Pancreas (tissue), 10 donors: Measurements from ENCODE around the gene PLCB2. TPM values are rescaled to one million over a fixed set of nuclear protein-coding genes. Genes with fewer than 3 reads are reported as not detected.

Source experiments
- ATAC-seq, 4 donors: fragments of 200-7000 bp; cut with Tn5 transposase; one replicate each; pipeline versions ENCODE4 v1.8.0 to v1.9.1; 2020; ENCODE audit warnings: mild to moderate bottlenecking in 4 of 4, moderate library complexity in 4 of 4
- DNase-seq, 6 donors: peaks; one replicate each; pipeline ENCODE4 v3.0.0-alpha.2; 2020
- FAIRE-seq: peaks from 2 replicates; lab custom pipeline; 2012; peaks lifted over from hg19 to GRCh38; lab: Jason Lieb, UNC
- H3K27ac ChIP-seq, 4 donors: fragments of 200-600 bp; sonication (generic); 1 replicate in 3 of 4; 2 replicates in 1 of 4; pipeline versions ENCODE4 v1.5.0 to v1.8.0; 2020
- H3K27me3 ChIP-seq, 4 donors: fragments of 200-600 bp; one replicate each; pipeline ENCODE4 v1.8.0; 2021
- H3K36me3 ChIP-seq, 3 donors: fragments of 200-600 bp; sonication (generic) in 1 of 3; one replicate each; pipeline versions ENCODE4 v1.5.0 to v1.8.0; 2020 to 2021
- H3K4me1 ChIP-seq, 3 donors: fragments of 200-600 bp; one replicate each; pipeline ENCODE4 v1.8.0; 2021
- H3K4me3 ChIP-seq, 4 donors: fragments of 200-600 bp; sonication (generic) in 2 of 4; one replicate each; pipeline versions ENCODE4 v1.5.0 to v1.8.0; 2020 to 2021
- H3K9me3 ChIP-seq, 4 donors: fragments of 200-600 bp; one replicate each; pipeline ENCODE4 v1.8.0; 2021
- WGBS, 2 donors: extraction: QIAGEN DNeasy Blood & Tissue Kit; methylation state at CpG; one replicate each; pipeline ENCODE4 v1.1.7; 2013; 5-methylcytosine and 5-hydroxymethylcytosine counted together
- intact Hi-C, 3 donors: fragments of 100-400 bp; cut with DNase I; formaldehyde crosslinking; loops; one replicate each; pipeline versions ENCODE4 v1.11.1 to v1.14.2; 2022
- polyA plus RNA-seq, 2 donors: library from polyadenylated mRNA; stranded (reverse); fragments of 200-250 nt; gene quantifications; one replicate each; pipeline ENCODE4 v1.2.3, GENCODE V29; 2013
- total RNA-seq, 6 donors: library from RNA; stranded (reverse); fragmentation: NEBNext Ultra II Directional in 4 of 6; extraction: Animal tissue kit (Norgen Biotek cat#: 25700) in 4 of 6; gene quantifications; one replicate each; pipeline versions ENCODE4 v1.2.1 to v1.2.4, GENCODE V29; 2021 to 2023
- TF ChIP-seq, protein P1 (sequence below), 4 donors: fragments of 200-600 bp; sonication (generic) in 3 of 4; IDR thresholded peaks; one replicate each; pipeline versions ENCODE4 v1.5.0 to v1.8.0; 2021; ENCODE audit warnings: antibody characterized with exemption in 4 of 4
- donor health status: healthy with polysubstance abuse.
- donor health status: DM: no; HTN: no; CAD: no; lungs with moderate emphysema.
- donor health status: DM: no; HTN: no; CAD: no.
- donor health status: control.
- donor health status: control.
- donor health status: Bipolar disorder and iron deficiency.
- donor health status: DM: yes; HTN: yes; CAD: no.
- donor health status: DM: no; HTN: no; CAD: no.
- donor health status: DM: no; HTN: no; CAD: no.
- donor health status: DM: yes; HTN: yes; CAD: no.

PLCB2 gene
- total and polyA plus RNA-seq, 8 donors = 0.94 to 23.5 (median 5.7) TPM

- no peak for DNase-seq
- TF ChIP-seq, protein P1, sequence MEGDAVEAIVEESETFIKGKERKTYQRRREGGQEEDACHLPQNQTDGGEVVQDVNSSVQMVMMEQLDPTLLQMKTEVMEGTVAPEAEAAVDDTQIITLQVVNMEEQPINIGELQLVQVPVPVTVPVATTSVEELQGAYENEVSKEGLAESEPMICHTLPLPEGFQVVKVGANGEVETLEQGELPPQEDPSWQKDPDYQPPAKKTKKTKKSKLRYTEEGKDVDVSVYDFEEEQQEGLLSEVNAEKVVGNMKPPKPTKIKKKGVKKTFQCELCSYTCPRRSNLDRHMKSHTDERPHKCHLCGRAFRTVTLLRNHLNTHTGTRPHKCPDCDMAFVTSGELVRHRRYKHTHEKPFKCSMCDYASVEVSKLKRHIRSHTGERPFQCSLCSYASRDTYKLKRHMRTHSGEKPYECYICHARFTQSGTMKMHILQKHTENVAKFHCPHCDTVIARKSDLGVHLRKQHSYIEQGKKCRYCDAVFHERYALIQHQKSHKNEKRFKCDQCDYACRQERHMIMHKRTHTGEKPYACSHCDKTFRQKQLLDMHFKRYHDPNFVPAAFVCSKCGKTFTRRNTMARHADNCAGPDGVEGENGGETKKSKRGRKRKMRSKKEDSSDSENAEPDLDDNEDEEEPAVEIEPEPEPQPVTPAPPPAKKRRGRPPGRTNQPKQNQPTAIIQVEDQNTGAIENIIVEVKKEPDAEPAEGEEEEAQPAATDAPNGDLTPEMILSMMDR (IDR thresholded peaks at IDR 0.05) = no peak
- Histone ChIP-seq H3K4me3 (no peak overlapping the region), H3K36me3 (no peaks in the 10 kb centered on the region), H3K9me3 (no peaks in the 10 kb centered on the region), H3K27ac (no peak overlapping the region), H3K27me3 (no peaks in the 10 kb centered on the region), H3K4me1 (peaks cover 8 to 12% (median 12%) of the 10 kb centered on the region in 3 donors)
- intact Hi-C loops = no loop called here
- WGBS, 2 donors = 93 to 94% methylated on average over 1 of the region's 1 CpG
- no peak for ATAC-seq
- no peak for FAIRE-seq
These were observed 12.7 kb upstream of the PLCB2 start for GRCh38 chr15:40320409-40320808.

GRCh38 chr15:40317580-40317979, 9.8 kb upstream of the PLCB2 start:
- intact Hi-C loops = no loop called here
- no peak overlapping the region for H3K4me3 ChIP-seq
- no peaks in the 10 kb centered on the region for H3K27me3 ChIP-seq
- DNase-seq (no peak), ATAC-seq (no peak), FAIRE-seq (no peak)
- 73 to 89% methylated on average over 4 of the region's 4 CpGs for WGBS, 2 donors
- TF ChIP-seq, protein P1 (IDR thresholded peaks at IDR 0.05) = no peak
- no peak overlapping the region for H3K27ac ChIP-seq
- H3K4me1 ChIP-seq = peaks cover 0 to 19% (median 8%) of the 10 kb centered on the region in 3 donors
- H3K36me3 ChIP-seq = no peaks in the 10 kb centered on the region
- no peaks in the 10 kb centered on the region for H3K9me3 ChIP-seq

- TF ChIP-seq, protein P1 (IDR thresholded peaks at IDR 0.05) = no peak
- peaks cover 0 to 19% (median 8%) of the 10 kb centered on the region in 3 donors for H3K4me1 ChIP-seq
- no peak for ATAC-seq
- no peak overlapping the region for H3K4me3 ChIP-seq
- intact Hi-C loops = no loop called here
- 82 to 91% methylated on average over 3 of the region's 3 CpGs for WGBS, 2 donors
- no peak overlapping the region for H3K27ac ChIP-seq
- DNase-seq = no peak
- H3K9me3 ChIP-seq = no peaks in the 10 kb centered on the region
- no peak for FAIRE-seq
- no peaks in the 10 kb centered on the region for H3K27me3 ChIP-seq
- H3K36me3 ChIP-seq = no peaks in the 10 kb centered on the region
These were observed 9.2 kb upstream of the PLCB2 start for GRCh38 chr15:40316931-40317330.

DNA sequence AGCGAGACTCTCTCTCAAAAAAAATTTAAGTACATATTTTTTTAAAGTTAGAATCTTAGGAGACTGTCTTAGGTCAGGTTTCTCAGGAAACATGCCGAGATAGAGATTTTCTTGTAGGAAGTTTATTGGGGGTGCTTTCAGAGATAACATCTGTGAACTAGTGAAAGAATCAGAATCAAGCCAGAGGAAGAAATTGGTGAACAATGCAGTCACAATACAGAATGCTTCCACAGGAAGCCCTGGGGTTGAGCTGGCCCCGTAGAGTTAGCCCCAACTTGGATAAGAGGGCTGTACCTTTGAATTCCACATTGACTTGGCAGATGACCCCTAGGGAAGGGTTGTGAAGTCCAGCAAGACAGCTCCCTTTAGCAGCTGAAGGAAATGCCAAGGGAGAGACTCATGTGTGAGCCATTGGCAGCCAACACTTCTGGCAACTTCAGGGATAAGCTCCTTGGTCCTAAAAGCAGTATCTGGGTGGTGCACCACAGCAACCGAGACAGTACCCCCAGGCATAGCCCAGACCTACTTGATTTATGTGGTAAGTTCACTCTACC, 7.1 kb upstream of the PLCB2 start:
- no peak for FAIRE-seq

More for the DNA sequence above, 7.1 kb upstream of the PLCB2 start:
- Histone ChIP-seq H3K9me3 (no peaks in the 10 kb centered on the region), H3K36me3 (no peaks in the 10 kb centered on the region), H3K4me1 (peaks cover 0 to 14% (median 8%) of the 10 kb centered on the region in 3 donors), H3K4me3 (no peak overlapping the region), H3K27ac (no peak overlapping the region), H3K27me3 (no peaks in the 10 kb centered on the region)
- no peak for ATAC-seq
- intact Hi-C loops = no loop called here
- no peak for DNase-seq
- TF ChIP-seq, protein P1 (IDR thresholded peaks at IDR 0.05) = no peak
- 92 to 96% methylated on average over 4 of the region's 4 CpGs for WGBS, 2 donors
